ENCODE results near the gene PRKG1. TPM values are rescaled to one million over a fixed set of nuclear protein-coding genes. Genes with fewer than 3 reads are reported as not detected.

Gene PRKG1
- total RNA-seq, 1 donor from 2014 or later = 0.17 TPM

DNA sequence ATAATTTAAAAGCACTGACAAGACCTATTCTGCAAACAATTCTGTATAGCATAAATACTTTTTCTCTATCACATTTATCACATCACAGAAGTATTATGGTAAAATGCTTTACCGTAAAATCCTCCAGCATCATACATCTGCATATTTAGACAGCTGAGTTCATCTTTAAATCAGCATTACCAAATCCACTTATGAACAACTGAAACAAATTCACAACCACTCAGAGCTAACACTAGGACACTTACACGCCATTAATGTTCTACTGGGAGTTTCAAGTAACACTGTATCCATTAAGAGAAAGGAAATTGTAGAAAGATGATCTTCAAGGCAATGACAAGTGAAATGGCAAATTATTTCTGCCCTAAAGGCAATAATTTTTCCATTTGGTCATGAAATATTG lies 1134.1 kb downstream of the PRKG1 start:
- H3K4me3 ChIP-seq (ENCODE audit: low read depth, low read length) = no peak overlapping the region
- no peak for TF ChIP-seq CTCF (conservative IDR thresholded peaks at IDR 0.05; ENCODE audit: low read depth, low read length)
- DNase-seq (ENCODE audit: low read depth) = no peak

DNA sequence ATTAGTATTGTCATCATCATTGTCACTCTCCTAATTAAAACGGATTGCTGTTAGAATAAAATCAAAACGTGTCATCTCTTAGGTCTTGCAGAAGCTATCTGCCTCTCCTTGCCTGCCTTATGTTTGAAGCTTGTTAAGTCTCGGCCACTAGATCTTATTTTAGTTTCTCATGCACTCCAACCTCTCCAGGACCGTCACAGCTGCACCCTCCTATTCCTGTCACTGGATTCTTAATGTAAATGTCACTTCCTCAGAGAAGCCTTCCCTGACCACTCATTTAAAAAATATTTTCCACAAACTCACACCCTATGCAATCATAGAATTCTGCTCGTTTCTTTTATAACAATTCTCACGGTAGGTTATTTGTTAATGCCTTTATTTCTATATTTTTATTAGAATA lies 1135.9 kb downstream of the PRKG1 start:
- no peak overlapping the region for H3K4me3 ChIP-seq (ENCODE audit: low read depth, low read length)
- no peak for DNase-seq (ENCODE audit: low read depth)
- TF ChIP-seq CTCF (conservative IDR thresholded peaks at IDR 0.05; ENCODE audit: low read depth, low read length) = no peak

- TF ChIP-seq CTCF (conservative IDR thresholded peaks at IDR 0.05; ENCODE audit: low read depth, low read length) = no peak
- DNase-seq (ENCODE audit: low read depth) = no peak
Measured at GRCh38 chr10:52212062-52212461, 1137.8 kb downstream of the PRKG1 start.

DNA sequence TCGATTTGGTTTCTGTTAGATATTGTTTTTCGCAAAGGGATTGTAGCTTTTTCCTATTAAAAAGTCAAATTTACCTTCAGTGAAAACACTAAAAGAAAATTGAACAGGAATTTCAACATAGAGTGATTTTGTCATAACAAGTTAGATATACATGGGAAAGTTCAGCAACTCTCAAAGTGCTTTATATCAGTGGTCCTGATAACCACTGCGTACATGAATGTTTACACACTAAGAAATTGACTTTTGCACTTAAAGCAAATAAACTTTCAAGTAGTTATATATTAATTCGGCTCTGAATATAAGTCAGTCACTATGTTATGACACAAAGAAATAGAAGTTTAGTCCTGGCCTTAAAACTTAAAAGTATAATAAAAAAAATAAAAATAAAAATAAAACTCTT lies 1138.5 kb downstream of the PRKG1 start:
- no peak for DNase-seq (ENCODE audit: low read depth)
- TF ChIP-seq CTCF (conservative IDR thresholded peaks at IDR 0.05; ENCODE audit: low read depth, low read length) = no peak
- H3K4me3 ChIP-seq (ENCODE audit: low read depth, low read length) = no peak overlapping the region

More at GRCh38 chr10:52212062-52212461, 1137.8 kb downstream of the PRKG1 start:
- no peak overlapping the region for H3K4me3 ChIP-seq (ENCODE audit: low read depth, low read length)

DNA sequence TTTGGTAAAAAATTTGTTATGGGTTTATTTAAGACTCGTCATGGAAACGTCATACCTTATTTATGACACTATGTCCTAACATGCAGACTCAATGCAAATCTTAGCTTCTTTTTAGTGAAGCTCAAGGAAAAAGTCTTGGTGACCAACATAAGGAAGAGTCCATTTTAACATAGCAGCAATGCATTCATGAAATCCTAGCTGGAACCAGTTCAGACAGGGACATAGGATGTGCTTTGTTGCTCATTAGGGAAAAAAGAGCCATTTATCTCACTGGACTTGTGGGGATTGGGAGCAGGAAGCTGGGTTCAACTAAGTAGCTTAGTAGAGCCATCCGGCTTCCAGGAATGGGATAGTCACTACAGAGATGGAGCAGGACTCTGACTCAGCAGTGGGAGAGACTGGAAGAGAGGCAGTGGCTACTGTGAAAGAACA lies 1139.0 kb downstream of the PRKG1 start:
- no peak for DNase-seq (ENCODE audit: low read depth)
- TF ChIP-seq CTCF (conservative IDR thresholded peaks at IDR 0.05; ENCODE audit: low read depth, low read length) = no peak
- no peak overlapping the region for H3K4me3 ChIP-seq (ENCODE audit: low read depth, low read length)

DNA sequence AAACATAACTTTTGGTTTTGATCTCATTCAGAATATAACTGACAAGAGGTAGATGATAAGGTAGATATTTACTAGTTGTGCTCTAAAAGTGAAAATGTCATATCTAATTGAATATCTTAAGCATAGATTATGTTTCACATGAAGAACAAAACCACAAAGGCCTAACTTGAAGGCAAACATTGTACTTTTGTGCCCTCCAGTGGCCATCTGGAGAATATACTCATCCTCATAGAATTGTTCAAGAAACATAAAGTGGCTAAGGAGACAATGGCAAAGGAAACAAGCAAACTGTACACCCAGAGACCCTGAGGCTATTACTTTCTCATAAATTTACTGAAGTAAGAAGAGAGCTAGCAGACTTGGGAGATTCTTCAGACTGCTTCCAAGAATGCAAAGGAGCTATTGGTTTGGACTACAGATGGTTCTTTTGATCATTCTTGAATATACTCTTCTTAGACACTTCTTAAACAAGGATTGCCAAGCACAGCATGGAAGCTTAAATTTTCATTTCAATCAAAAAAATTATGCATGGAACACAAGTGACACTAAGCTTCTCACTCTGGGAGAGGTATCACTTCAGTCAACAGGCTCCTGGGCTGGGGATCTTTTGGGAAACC lies 1141.6 kb downstream of the PRKG1 start:
- DNase-seq (ENCODE audit: low read depth) = peak; percentile 39
- peak; percentile 76 for TF ChIP-seq CTCF (conservative IDR thresholded peaks at IDR 0.05; ENCODE audit: low read depth, low read length)
- H3K4me3 ChIP-seq (ENCODE audit: low read depth, low read length) = no peak overlapping the region

- DNase-seq (ENCODE audit: low read depth) = peak; percentile 64
- H3K4me3 ChIP-seq (ENCODE audit: low read depth, low read length) = no peak overlapping the region
- TF ChIP-seq CTCF (conservative IDR thresholded peaks at IDR 0.05; ENCODE audit: low read depth, low read length) = no peak
Measured at GRCh38 chr10:52216852-52217251, 1142.6 kb downstream of the PRKG1 start.

Measured in epithelial cell of proximal tubule (primary cell).